Ascending aorta (tissue), 2 donors: ENCODE data around the gene ABAT. TPM values are rescaled to one million over a fixed set of nuclear protein-coding genes. Genes with fewer than 3 reads are reported as not detected.

Experiments
- DNase-seq, 2 donors: peaks; one replicate each; pipeline ENCODE4 v3.0.0-alpha.2; 2019; ENCODE audit warnings: low spot score in 2 of 2
- H3K27ac ChIP-seq, 2 donors: fragments of 200-600 bp; sonication (generic); one replicate each; pipeline ENCODE4 v1.5.1; 2016 to 2017; ENCODE audit warnings: mild to moderate bottlenecking in 1 of 2
- H3K27me3 ChIP-seq: fragments of 200-600 bp; sonication (generic); one replicate; pipeline ENCODE4 v1.5.1; 2017
- H3K36me3 ChIP-seq, 2 donors: fragments of 200-600 bp; sonication (generic); one replicate each; pipeline ENCODE4 v1.5.1; 2016
- H3K4me1 ChIP-seq, 2 donors: fragments of 200-600 bp; sonication (generic); one replicate each; pipeline ENCODE4 v1.5.1; 2016 to 2017; ENCODE audit warnings: mild to moderate bottlenecking in 1 of 2
- H3K4me3 ChIP-seq, 2 donors: fragments of 200-600 bp; sonication (generic); one replicate each; pipeline ENCODE4 v1.5.1; 2016 to 2017; ENCODE audit warnings: mild to moderate bottlenecking in 1 of 2
- H3K9me3 ChIP-seq, 2 donors: fragments of 200-600 bp; sonication (generic); one replicate each; pipeline ENCODE4 v1.5.1; 2016
- intact Hi-C: fragments of 100-400 bp; cut with DNase I; formaldehyde crosslinking; loops from one replicate; pipeline ENCODE4 v1.15.1; 2023
- total RNA-seq: library from RNA; depleted of rRNA; stranded (reverse); fragments of >200 nt; gene quantifications from one replicate; pipeline ENCODE4 v1.1.0, GENCODE V29; 2016
- TF ChIP-seq, protein P1 (sequence below), 3 experiments: fragments of 200-600 bp in 2 of 3; fragments of 450-650 bp in 1 of 3; sonication (generic) in 2 of 3; IDR thresholded peaks; one replicate each; pipeline ENCODE4 v1.5.1; 2016 to 2019; ENCODE audit warnings: antibody characterized with exemption in 3 of 3, mild to moderate bottlenecking in 1 of 3, moderate library complexity in 1 of 3

Gene ABAT
- total RNA-seq, 1 donor from 2014 or later: 1.8 TPM

- intact Hi-C loops: no loop called here
- Histone ChIP-seq H3K36me3 (peaks cover 15 to 40% of the 10 kb centered on the region in 2 donors), H3K4me3 (no peak overlapping the region), H3K4me1 (no peaks in the 10 kb centered on the region), H3K27me3 (no peaks in the 10 kb centered on the region), H3K27ac (no peak overlapping the region), H3K9me3 (no peaks in the 10 kb centered on the region)
- DNase-seq: no peak
- TF ChIP-seq, protein P1, sequence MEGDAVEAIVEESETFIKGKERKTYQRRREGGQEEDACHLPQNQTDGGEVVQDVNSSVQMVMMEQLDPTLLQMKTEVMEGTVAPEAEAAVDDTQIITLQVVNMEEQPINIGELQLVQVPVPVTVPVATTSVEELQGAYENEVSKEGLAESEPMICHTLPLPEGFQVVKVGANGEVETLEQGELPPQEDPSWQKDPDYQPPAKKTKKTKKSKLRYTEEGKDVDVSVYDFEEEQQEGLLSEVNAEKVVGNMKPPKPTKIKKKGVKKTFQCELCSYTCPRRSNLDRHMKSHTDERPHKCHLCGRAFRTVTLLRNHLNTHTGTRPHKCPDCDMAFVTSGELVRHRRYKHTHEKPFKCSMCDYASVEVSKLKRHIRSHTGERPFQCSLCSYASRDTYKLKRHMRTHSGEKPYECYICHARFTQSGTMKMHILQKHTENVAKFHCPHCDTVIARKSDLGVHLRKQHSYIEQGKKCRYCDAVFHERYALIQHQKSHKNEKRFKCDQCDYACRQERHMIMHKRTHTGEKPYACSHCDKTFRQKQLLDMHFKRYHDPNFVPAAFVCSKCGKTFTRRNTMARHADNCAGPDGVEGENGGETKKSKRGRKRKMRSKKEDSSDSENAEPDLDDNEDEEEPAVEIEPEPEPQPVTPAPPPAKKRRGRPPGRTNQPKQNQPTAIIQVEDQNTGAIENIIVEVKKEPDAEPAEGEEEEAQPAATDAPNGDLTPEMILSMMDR (IDR thresholded peaks at IDR 0.05): no peak
Observed at GRCh38 chr16:8773537-8773936, 99.1 kb downstream of the ABAT start.

- TF ChIP-seq, protein P1 (IDR thresholded peaks at IDR 0.05): no peak
- H3K27ac ChIP-seq: no peak overlapping the region
- no peaks in the 10 kb centered on the region for H3K27me3 ChIP-seq
- no peaks in the 10 kb centered on the region for H3K4me1 ChIP-seq
- H3K36me3 ChIP-seq: peaks cover 14 to 36% of the 10 kb centered on the region in 2 donors
- no peak for DNase-seq
- no peak overlapping the region for H3K4me3 ChIP-seq
- no peaks in the 10 kb centered on the region for H3K9me3 ChIP-seq
- intact Hi-C loops: no loop called here
Observed at GRCh38 chr16:8774208-8774607, 99.8 kb downstream of the ABAT start.

GRCh38 chr16:8775359-8775758 is 100.9 kb downstream of the ABAT start:
- Histone ChIP-seq H3K27ac (no peak overlapping the region), H3K4me1 (no peaks in the 10 kb centered on the region), H3K9me3 (no peaks in the 10 kb centered on the region), H3K27me3 (no peaks in the 10 kb centered on the region), H3K36me3 (peaks cover 14 to 41% of the 10 kb centered on the region in 2 donors), H3K4me3 (no peak overlapping the region)
- TF ChIP-seq, protein P1 (IDR thresholded peaks at IDR 0.05): no peak
- no peak for DNase-seq
- intact Hi-C loops: no loop called here

DNA sequence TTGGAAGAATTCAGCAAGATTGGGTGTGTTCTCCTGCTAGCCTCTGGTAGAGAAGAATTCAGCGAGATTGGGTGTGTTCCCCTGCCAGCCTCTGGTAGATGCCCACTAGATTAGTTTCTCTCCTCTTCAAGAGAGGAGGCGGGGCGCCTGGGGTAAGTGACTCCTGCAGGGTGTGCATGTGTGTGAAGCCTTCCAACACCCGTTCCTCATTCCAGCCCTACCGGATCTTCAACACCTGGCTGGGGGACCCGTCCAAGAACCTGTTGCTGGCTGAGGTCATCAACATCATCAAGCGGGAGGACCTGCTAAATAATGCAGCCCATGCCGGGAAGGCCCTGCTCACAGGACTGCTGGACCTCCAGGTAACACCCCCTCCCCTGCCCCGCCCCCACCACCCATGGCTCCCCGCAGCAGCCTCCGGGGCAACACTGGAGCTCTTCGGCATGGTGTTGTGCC is 101.7 kb downstream of the ABAT start:
- Histone ChIP-seq H3K9me3 (no peaks in the 10 kb centered on the region), H3K27me3 (no peaks in the 10 kb centered on the region), H3K4me1 (no peaks in the 10 kb centered on the region), H3K27ac (no peak overlapping the region), H3K4me3 (no peak overlapping the region), H3K36me3 (peaks cover 14 to 41% of the 10 kb centered on the region in 2 donors)
- TF ChIP-seq, protein P1 (IDR thresholded peaks at IDR 0.05): no peak
- DNase-seq: no peak
- intact Hi-C loops: no loop called here

DNA sequence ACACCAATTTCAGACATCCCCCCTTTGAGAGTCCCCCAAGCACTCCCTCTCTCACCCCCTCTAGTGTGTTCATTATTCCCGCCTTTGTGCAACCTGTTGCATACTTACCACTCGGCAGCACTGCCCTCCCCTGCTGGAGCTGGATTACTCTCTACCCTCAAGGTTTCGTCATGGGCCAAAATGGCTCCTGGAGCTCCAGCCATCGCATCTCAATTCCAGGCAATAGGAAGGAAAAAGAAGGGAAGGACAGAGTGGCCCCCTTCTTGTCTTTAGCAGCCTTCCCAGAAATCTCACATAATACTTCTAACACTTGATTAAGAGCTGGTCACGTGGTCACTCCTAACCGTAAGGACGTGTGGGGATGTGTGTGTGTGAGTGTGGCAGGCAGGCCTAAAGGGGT is 102.8 kb downstream of the ABAT start:
- H3K36me3 ChIP-seq: peaks cover 14 to 37% of the 10 kb centered on the region in 2 donors
- H3K4me1 ChIP-seq: no peaks in the 10 kb centered on the region
- H3K27me3 ChIP-seq: no peaks in the 10 kb centered on the region
- intact Hi-C loops: no loop called here
- TF ChIP-seq, protein P1 (IDR thresholded peaks at IDR 0.05): no peak
- H3K9me3 ChIP-seq: no peaks in the 10 kb centered on the region
- no peak overlapping the region for H3K4me3 ChIP-seq
- DNase-seq: no peak
- no peak overlapping the region for H3K27ac ChIP-seq

- Histone ChIP-seq H3K9me3 (no peaks in the 10 kb centered on the region), H3K4me1 (no peaks in the 10 kb centered on the region), H3K27me3 (no peaks in the 10 kb centered on the region), H3K36me3 (peaks cover 14% of the 10 kb centered on the region in 2 donors), H3K27ac (no peak overlapping the region), H3K4me3 (no peak overlapping the region)
- DNase-seq: no peak
- intact Hi-C loops: no loop called here
- TF ChIP-seq, protein P1 (IDR thresholded peaks at IDR 0.05): no peak
Observed at GRCh38 chr16:8781797-8782196, 107.4 kb downstream of the ABAT start.
